ENCODE results near the gene C4orf54.

DNA sequence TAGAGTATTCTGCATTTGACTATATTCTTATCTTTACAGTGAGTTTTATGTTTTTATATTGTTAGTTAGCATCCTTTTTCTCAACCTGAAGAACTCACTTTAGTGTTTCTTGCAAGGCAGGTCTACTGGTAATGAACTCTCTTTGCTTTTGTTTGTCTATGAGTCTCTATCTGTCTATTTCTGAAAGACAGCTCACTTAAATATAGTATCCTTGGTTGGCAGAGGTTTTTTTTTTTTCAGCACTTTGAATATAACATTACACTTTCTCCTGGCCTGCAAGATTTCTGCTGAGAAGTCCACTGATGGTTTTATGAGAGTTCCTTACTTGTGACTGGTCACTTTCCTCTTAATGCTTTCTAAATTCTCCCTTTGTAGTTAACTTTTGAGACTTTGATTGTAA is 32.8 kb upstream of the C4orf54 start:
- TF ChIP-seq, protein P1, sequence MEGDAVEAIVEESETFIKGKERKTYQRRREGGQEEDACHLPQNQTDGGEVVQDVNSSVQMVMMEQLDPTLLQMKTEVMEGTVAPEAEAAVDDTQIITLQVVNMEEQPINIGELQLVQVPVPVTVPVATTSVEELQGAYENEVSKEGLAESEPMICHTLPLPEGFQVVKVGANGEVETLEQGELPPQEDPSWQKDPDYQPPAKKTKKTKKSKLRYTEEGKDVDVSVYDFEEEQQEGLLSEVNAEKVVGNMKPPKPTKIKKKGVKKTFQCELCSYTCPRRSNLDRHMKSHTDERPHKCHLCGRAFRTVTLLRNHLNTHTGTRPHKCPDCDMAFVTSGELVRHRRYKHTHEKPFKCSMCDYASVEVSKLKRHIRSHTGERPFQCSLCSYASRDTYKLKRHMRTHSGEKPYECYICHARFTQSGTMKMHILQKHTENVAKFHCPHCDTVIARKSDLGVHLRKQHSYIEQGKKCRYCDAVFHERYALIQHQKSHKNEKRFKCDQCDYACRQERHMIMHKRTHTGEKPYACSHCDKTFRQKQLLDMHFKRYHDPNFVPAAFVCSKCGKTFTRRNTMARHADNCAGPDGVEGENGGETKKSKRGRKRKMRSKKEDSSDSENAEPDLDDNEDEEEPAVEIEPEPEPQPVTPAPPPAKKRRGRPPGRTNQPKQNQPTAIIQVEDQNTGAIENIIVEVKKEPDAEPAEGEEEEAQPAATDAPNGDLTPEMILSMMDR (IDR thresholded peaks at IDR 0.05; ENCODE audit: poor library complexity, severe bottlenecking): no peak
- TF ChIP-seq POLR2AphosphoS5 (IDR thresholded peaks at IDR 0.05): no peak
- TF ChIP-seq, protein P2, sequence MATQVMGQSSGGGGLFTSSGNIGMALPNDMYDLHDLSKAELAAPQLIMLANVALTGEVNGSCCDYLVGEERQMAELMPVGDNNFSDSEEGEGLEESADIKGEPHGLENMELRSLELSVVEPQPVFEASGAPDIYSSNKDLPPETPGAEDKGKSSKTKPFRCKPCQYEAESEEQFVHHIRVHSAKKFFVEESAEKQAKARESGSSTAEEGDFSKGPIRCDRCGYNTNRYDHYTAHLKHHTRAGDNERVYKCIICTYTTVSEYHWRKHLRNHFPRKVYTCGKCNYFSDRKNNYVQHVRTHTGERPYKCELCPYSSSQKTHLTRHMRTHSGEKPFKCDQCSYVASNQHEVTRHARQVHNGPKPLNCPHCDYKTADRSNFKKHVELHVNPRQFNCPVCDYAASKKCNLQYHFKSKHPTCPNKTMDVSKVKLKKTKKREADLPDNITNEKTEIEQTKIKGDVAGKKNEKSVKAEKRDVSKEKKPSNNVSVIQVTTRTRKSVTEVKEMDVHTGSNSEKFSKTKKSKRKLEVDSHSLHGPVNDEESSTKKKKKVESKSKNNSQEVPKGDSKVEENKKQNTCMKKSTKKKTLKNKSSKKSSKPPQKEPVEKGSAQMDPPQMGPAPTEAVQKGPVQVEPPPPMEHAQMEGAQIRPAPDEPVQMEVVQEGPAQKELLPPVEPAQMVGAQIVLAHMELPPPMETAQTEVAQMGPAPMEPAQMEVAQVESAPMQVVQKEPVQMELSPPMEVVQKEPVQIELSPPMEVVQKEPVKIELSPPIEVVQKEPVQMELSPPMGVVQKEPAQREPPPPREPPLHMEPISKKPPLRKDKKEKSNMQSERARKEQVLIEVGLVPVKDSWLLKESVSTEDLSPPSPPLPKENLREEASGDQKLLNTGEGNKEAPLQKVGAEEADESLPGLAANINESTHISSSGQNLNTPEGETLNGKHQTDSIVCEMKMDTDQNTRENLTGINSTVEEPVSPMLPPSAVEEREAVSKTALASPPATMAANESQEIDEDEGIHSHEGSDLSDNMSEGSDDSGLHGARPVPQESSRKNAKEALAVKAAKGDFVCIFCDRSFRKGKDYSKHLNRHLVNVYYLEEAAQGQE (IDR thresholded peaks at IDR 0.05; ENCODE audit: borderline replicate concordance): no peak
- no peak for TF ChIP-seq SMC3 (conservative IDR thresholded peaks at IDR 0.05; ENCODE audit: poor library complexity)
- no peak for TF ChIP-seq EP300 (conservative IDR thresholded peaks at IDR 0.05; ENCODE audit: poor library complexity, severe bottlenecking)
- TF ChIP-seq EZH2 (IDR thresholded peaks at IDR 0.05; ENCODE audit: borderline replicate concordance, insufficient read depth, low read length, poor library complexity, severe bottlenecking): no peak
